ENCODE data around the gene NUMBL. TPM values are rescaled to one million over a fixed set of nuclear protein-coding genes. Genes with fewer than 3 reads are reported as not detected.
"Not testable (repeated sequence)": the region's sequence is repeated elsewhere in the genome, so short reads cannot be mapped to it uniquely, and the experiment has no call there.

Gene NUMBL
- total and polyA plus RNA-seq, 5 donors from 2014 or later: 0.17 to 10.4 (median 0.60) TPM

- peak overlapping the region in 1 of 3 donors; percentile 34 for H3K27ac Mint-ChIP-seq
- DNase-seq (no peak), ATAC-seq (ENCODE audit: low read depth in 2 of 2) (no peak)
- H3K36me3 ChIP-seq (ENCODE audit: control insufficient read depth, insufficient read depth, low read length): no peaks in the 10 kb centered on the region
- peaks cover 5% of the 10 kb centered on the region for H3K27me3 Mint-ChIP-seq
- peaks cover 0 to 7% (median 4%) of the 10 kb centered on the region in 4 donors for H3K4me1 Mint-ChIP-seq
- peaks cover 0 to 2% (median 0%) of the 10 kb centered on the region in 7 donors for H3K9me3 Mint-ChIP-seq
- no peak overlapping the region for H3K27ac ChIP-seq (ENCODE audit: insufficient read depth, low read length, poor library complexity, severe bottlenecking)
- no peak overlapping the region for H3K4me3 ChIP-seq (ENCODE audit: low read depth, low read length)
- peaks cover 5% of the 10 kb centered on the region for H3K4me1 ChIP-seq (ENCODE audit: control insufficient read depth, insufficient read depth, low read length, poor library complexity, severe bottlenecking)
- H3K27me3 ChIP-seq (ENCODE audit: control insufficient read depth, insufficient read depth, low read length): peaks cover under 1% of the 10 kb centered on the region
- H3K9me3 ChIP-seq (ENCODE audit: control insufficient read depth in 2 of 2, low read length in 2 of 2): no peaks in the 10 kb centered on the region
- peaks cover 12% of the 10 kb centered on the region for H3K36me3 Mint-ChIP-seq
- H3K4me3 Mint-ChIP-seq: no peak overlapping the region
Observed at GRCh38 chr19:40630571-40631160, 59.8 kb downstream of the NUMBL start.

GRCh38 chr19:40629346-40629745, 61.1 kb downstream of the NUMBL start:
- H3K4me3 Mint-ChIP-seq: no peak overlapping the region
- ATAC-seq (ENCODE audit: low read depth in 2 of 2) (no peak), DNase-seq (no peak)

GRCh38 chr19:40627486-40628279, 62.8 kb downstream of the NUMBL start:
- peaks cover 7% of the 10 kb centered on the region for H3K36me3 ChIP-seq (ENCODE audit: control insufficient read depth, insufficient read depth, low read length)
- Mint-ChIP-seq H3K4me3 (no peak overlapping the region), H3K36me3 (peaks cover 20% of the 10 kb centered on the region), H3K9me3 (peaks cover 0 to 2% (median 0%) of the 10 kb centered on the region in 7 donors), H3K27ac (no peak overlapping the region), H3K4me1 (peaks cover 0 to 4% (median under 1%) of the 10 kb centered on the region in 4 donors), H3K27me3 (no peaks in the 10 kb centered on the region)
- H3K27me3 ChIP-seq (ENCODE audit: control insufficient read depth, insufficient read depth, low read length): no peaks in the 10 kb centered on the region
- no peaks in the 10 kb centered on the region for H3K9me3 ChIP-seq (ENCODE audit: control insufficient read depth in 2 of 2, low read length in 2 of 2)
- ATAC-seq (ENCODE audit: low read depth in 2 of 2) (no peak), DNase-seq (no peak)
- no peak overlapping the region for H3K4me3 ChIP-seq (ENCODE audit: low read depth, low read length)
- H3K27ac ChIP-seq (ENCODE audit: insufficient read depth, low read length, poor library complexity, severe bottlenecking): no peak overlapping the region
- H3K4me1 ChIP-seq (ENCODE audit: control insufficient read depth, insufficient read depth, low read length, poor library complexity, severe bottlenecking): no peaks in the 10 kb centered on the region

More at GRCh38 chr19:40629346-40629745, 61.1 kb downstream of the NUMBL start:
- Histone ChIP-seq H3K27me3 (ENCODE audit: control insufficient read depth, insufficient read depth, low read length) (no peaks in the 10 kb centered on the region), H3K4me3 (ENCODE audit: low read depth, low read length) (no peak overlapping the region), H3K36me3 (ENCODE audit: control insufficient read depth, insufficient read depth, low read length) (peaks cover 4% of the 10 kb centered on the region), H3K4me1 (ENCODE audit: control insufficient read depth, insufficient read depth, low read length, poor library complexity, severe bottlenecking) (peaks cover 2% of the 10 kb centered on the region), H3K9me3 (ENCODE audit: control insufficient read depth in 2 of 2, low read length in 2 of 2) (no peaks in the 10 kb centered on the region), H3K27ac (ENCODE audit: insufficient read depth, low read length, poor library complexity, severe bottlenecking) (no peak overlapping the region)
- H3K36me3 Mint-ChIP-seq: peaks cover 17% of the 10 kb centered on the region
- H3K9me3 Mint-ChIP-seq: peaks cover 0 to 2% (median 0%) of the 10 kb centered on the region in 7 donors
- peaks cover 0 to 4% (median 3%) of the 10 kb centered on the region in 4 donors for H3K4me1 Mint-ChIP-seq
- H3K27me3 Mint-ChIP-seq: peaks cover 5% of the 10 kb centered on the region
- no peak overlapping the region for H3K27ac Mint-ChIP-seq

GRCh38 chr19:40626918-40627317, 63.5 kb downstream of the NUMBL start:
- Mint-ChIP-seq H3K9me3 (peaks cover 0 to 2% (median 0%) of the 10 kb centered on the region in 7 donors), H3K36me3 (peaks cover 20% of the 10 kb centered on the region), H3K27me3 (no peaks in the 10 kb centered on the region), H3K27ac (peak overlapping the region in 2 of 3 donors; percentile 55 to 87), H3K4me3 (no peak overlapping the region), H3K4me1 (peaks cover 0 to 4% (median under 1%) of the 10 kb centered on the region in 4 donors)
- DNase-seq (no peak), ATAC-seq (ENCODE audit: low read depth in 2 of 2) (no peak)
- Histone ChIP-seq H3K27me3 (ENCODE audit: control insufficient read depth, insufficient read depth, low read length) (no peaks in the 10 kb centered on the region), H3K4me3 (ENCODE audit: low read depth, low read length) (no peak overlapping the region), H3K9me3 (ENCODE audit: control insufficient read depth in 2 of 2, low read length in 2 of 2) (no peaks in the 10 kb centered on the region), H3K4me1 (ENCODE audit: control insufficient read depth, insufficient read depth, low read length, poor library complexity, severe bottlenecking) (no peaks in the 10 kb centered on the region), H3K36me3 (ENCODE audit: control insufficient read depth, insufficient read depth, low read length) (peaks cover 10% of the 10 kb centered on the region), H3K27ac (ENCODE audit: insufficient read depth, low read length, poor library complexity, severe bottlenecking) (no peak overlapping the region)

GRCh38 chr19:40625406-40626120, 64.9 kb downstream of the NUMBL start:
- Histone ChIP-seq H3K27ac (ENCODE audit: insufficient read depth, low read length, poor library complexity, severe bottlenecking) (no peak overlapping the region), H3K4me3 (ENCODE audit: low read depth, low read length) (no peak overlapping the region), H3K4me1 (ENCODE audit: control insufficient read depth, insufficient read depth, low read length, poor library complexity, severe bottlenecking) (no peaks in the 10 kb centered on the region), H3K36me3 (ENCODE audit: control insufficient read depth, insufficient read depth, low read length) (peaks cover 13% of the 10 kb centered on the region), H3K9me3 (ENCODE audit: control insufficient read depth in 2 of 2, low read length in 2 of 2) (no peaks in the 10 kb centered on the region), H3K27me3 (ENCODE audit: control insufficient read depth, insufficient read depth, low read length) (no peaks in the 10 kb centered on the region)
- peaks cover 0 to 2% (median 0%) of the 10 kb centered on the region in 7 donors for H3K9me3 Mint-ChIP-seq
- H3K36me3 Mint-ChIP-seq: peaks cover 26% of the 10 kb centered on the region
- H3K27me3 Mint-ChIP-seq: no peaks in the 10 kb centered on the region
- peaks cover 0 to 4% (median 2%) of the 10 kb centered on the region in 4 donors for H3K4me1 Mint-ChIP-seq
- ATAC-seq (ENCODE audit: low read depth in 2 of 2) (no peak), DNase-seq (no peak)
- no peak overlapping the region for H3K4me3 Mint-ChIP-seq
- H3K27ac Mint-ChIP-seq: peak overlapping the region; percentile 33 to 74 (median 67)

- H3K27ac ChIP-seq (ENCODE audit: insufficient read depth, low read length, poor library complexity, severe bottlenecking); H3K4me1 ChIP-seq (ENCODE audit: control insufficient read depth, insufficient read depth, low read length, poor library complexity, severe bottlenecking); H3K27me3 ChIP-seq (ENCODE audit: control insufficient read depth, insufficient read depth, low read length); H3K9me3 ChIP-seq (ENCODE audit: control insufficient read depth in 2 of 2, low read length in 2 of 2); H3K4me3 ChIP-seq (ENCODE audit: low read depth, low read length); DNase-seq; H3K27me3 Mint-ChIP-seq; H3K9me3 Mint-ChIP-seq; H3K4me1 Mint-ChIP-seq; ATAC-seq (ENCODE audit: low read depth in 2 of 2): not testable (repeated sequence)
- H3K36me3 ChIP-seq (ENCODE audit: control insufficient read depth, insufficient read depth, low read length): peaks cover 17% of the 10 kb centered on the region
- peak overlapping the region in 2 of 3 donors; percentile 67 to 74 for H3K27ac Mint-ChIP-seq
- peak overlapping the region in 1 of 4 donors; percentile 66 for H3K4me3 Mint-ChIP-seq
- peaks cover 25% of the 10 kb centered on the region for H3K36me3 Mint-ChIP-seq
Observed at GRCh38 chr19:40624369-40625153, 65.9 kb downstream of the NUMBL start.

All from CD4-positive, CD25-positive, alpha-beta regulatory T cell (primary cell).